ENCODE results near the gene CAVIN2. TPM values are rescaled to one million over a fixed set of nuclear protein-coding genes. Genes with fewer than 3 reads are reported as not detected.
"Not testable (repeated sequence)": the region's sequence is repeated elsewhere in the genome, so short reads cannot be mapped to it uniquely, and the experiment has no call there.

Gene CAVIN2
- total RNA-seq, 2 experiments from 2014 or later, result not detected

GRCh38 chr2:191802180-191802579 is 44.7 kb downstream of the CAVIN2 start:
- H3K4me1 Mint-ChIP-seq (ENCODE audit: low read depth), result no peaks in the 10 kb centered on the region
- H3K9me3 Mint-ChIP-seq (ENCODE audit: insufficient read depth), result no peaks in the 10 kb centered on the region
- no peak overlapping the region for H3K27ac Mint-ChIP-seq
- ChIA-PET POLR2A (no interaction called here), CTCF (interaction anchor here (1.3 to 1.9 kb wide), 2 partner anchors 10 to 44 kb away, joined by 3 to 10 read pairs; no protein-coding TSS in a partner anchor)
- H3K27me3 Mint-ChIP-seq (ENCODE audit: low read depth), result peaks cover 12% of the 10 kb centered on the region
- no peak overlapping the region for H3K4me3 Mint-ChIP-seq
- H3K36me3 Mint-ChIP-seq (ENCODE audit: low read depth), result no peaks in the 10 kb centered on the region
- ATAC-seq (no peak), DNase-seq (no peak)

GRCh38 chr2:191800874-191801273 is 46.0 kb downstream of the CAVIN2 start:
- ATAC-seq (no peak), DNase-seq (no peak)
- Mint-ChIP-seq H3K27ac (no peak overlapping the region), H3K36me3 (ENCODE audit: low read depth) (no peaks in the 10 kb centered on the region), H3K4me3 (no peak overlapping the region), H3K4me1 (ENCODE audit: low read depth) (no peaks in the 10 kb centered on the region), H3K27me3 (ENCODE audit: low read depth) (peaks cover 11% of the 10 kb centered on the region), H3K9me3 (ENCODE audit: insufficient read depth) (no peaks in the 10 kb centered on the region)
- ChIA-PET CTCF (no interaction called here), POLR2A (no interaction called here)

- Mint-ChIP-seq H3K36me3 (ENCODE audit: low read depth) (no peaks in the 10 kb centered on the region), H3K4me1 (ENCODE audit: low read depth) (no peaks in the 10 kb centered on the region), H3K27me3 (ENCODE audit: low read depth) (peaks cover 13% of the 10 kb centered on the region), H3K4me3 (no peak overlapping the region), H3K27ac (no peak overlapping the region), H3K9me3 (ENCODE audit: insufficient read depth) (no peaks in the 10 kb centered on the region)
- DNase-seq (no peak), ATAC-seq (no peak)
- ChIA-PET CTCF (no interaction called here), POLR2A (no interaction called here)
Observed at GRCh38 chr2:191799526-191799925, 47.4 kb downstream of the CAVIN2 start.

GRCh38 chr2:191797942-191798876 is 48.7 kb downstream of the CAVIN2 start:
- Mint-ChIP-seq H3K4me1 (ENCODE audit: low read depth) (no peaks in the 10 kb centered on the region), H3K27me3 (ENCODE audit: low read depth) (peaks cover 14% of the 10 kb centered on the region), H3K36me3 (ENCODE audit: low read depth) (no peaks in the 10 kb centered on the region), H3K4me3 (no peak overlapping the region), H3K9me3 (ENCODE audit: insufficient read depth) (no peaks in the 10 kb centered on the region), H3K27ac (no peak overlapping the region)
- no peak for ATAC-seq
- CTCF ChIA-PET, result no interaction called here
- POLR2A ChIA-PET, result no interaction called here
- no peak for DNase-seq

- Mint-ChIP-seq H3K27me3 (ENCODE audit: low read depth) (peaks cover 18% of the 10 kb centered on the region), H3K27ac (no peak overlapping the region), H3K4me3 (no peak overlapping the region), H3K36me3 (ENCODE audit: low read depth) (no peaks in the 10 kb centered on the region), H3K4me1 (ENCODE audit: low read depth) (no peaks in the 10 kb centered on the region), H3K9me3 (ENCODE audit: insufficient read depth) (no peaks in the 10 kb centered on the region)
- DNase-seq, result no peak
- no peak for ATAC-seq
- CTCF ChIA-PET, result no interaction called here
- POLR2A ChIA-PET, result no interaction called here
Observed at GRCh38 chr2:191797500-191797899, 49.4 kb downstream of the CAVIN2 start.

GRCh38 chr2:191795715-191796114 is 51.2 kb downstream of the CAVIN2 start:
- POLR2A ChIA-PET, result no interaction called here
- H3K27me3 Mint-ChIP-seq (ENCODE audit: low read depth), result peaks cover 20% of the 10 kb centered on the region

GRCh38 chr2:191791953-191792560 is 54.8 kb downstream of the CAVIN2 start:
- peaks cover 3% of the 10 kb centered on the region for H3K4me1 Mint-ChIP-seq (ENCODE audit: low read depth)
- ATAC-seq (no peak), DNase-seq (no peak)
- ChIA-PET CTCF (no interaction called here), POLR2A (no interaction called here)
- no peak overlapping the region for H3K4me3 Mint-ChIP-seq
- H3K9me3 Mint-ChIP-seq (ENCODE audit: insufficient read depth), result no peaks in the 10 kb centered on the region
- H3K27ac Mint-ChIP-seq, result no peak overlapping the region
- H3K27me3 Mint-ChIP-seq (ENCODE audit: low read depth), result peaks cover 31% of the 10 kb centered on the region
- no peaks in the 10 kb centered on the region for H3K36me3 Mint-ChIP-seq (ENCODE audit: low read depth)

More at GRCh38 chr2:191795715-191796114, 51.2 kb downstream of the CAVIN2 start:
- Mint-ChIP-seq H3K4me1 (ENCODE audit: low read depth) (no peaks in the 10 kb centered on the region), H3K9me3 (ENCODE audit: insufficient read depth) (no peaks in the 10 kb centered on the region), H3K36me3 (ENCODE audit: low read depth) (no peaks in the 10 kb centered on the region), H3K4me3 (no peak overlapping the region), H3K27ac (no peak overlapping the region)
- CTCF ChIA-PET, result no interaction called here
- no peak for DNase-seq
- no peak for ATAC-seq

- H3K4me1 Mint-ChIP-seq (ENCODE audit: low read depth), result peaks cover 12% of the 10 kb centered on the region
- no peak overlapping the region for H3K4me3 Mint-ChIP-seq
- no peaks in the 10 kb centered on the region for H3K9me3 Mint-ChIP-seq (ENCODE audit: insufficient read depth)
- CTCF ChIA-PET, result interaction anchor here (1.0 kb wide), 1 partner anchor 236 kb away, joined by 3 read pairs; no protein-coding TSS in a partner anchor
- H3K27me3 Mint-ChIP-seq (ENCODE audit: low read depth), result peaks cover 31% of the 10 kb centered on the region
- H3K27ac Mint-ChIP-seq, result no peak overlapping the region
- POLR2A ChIA-PET, result no interaction called here
- ATAC-seq, result no peak
- no peak for DNase-seq
- no peaks in the 10 kb centered on the region for H3K36me3 Mint-ChIP-seq (ENCODE audit: low read depth)
Observed at GRCh38 chr2:191790737-191791136, 56.2 kb downstream of the CAVIN2 start.

- peaks cover 12% of the 10 kb centered on the region for H3K4me1 Mint-ChIP-seq (ENCODE audit: low read depth)
- ChIA-PET POLR2A (no interaction called here), CTCF (no interaction called here)
- no peak overlapping the region for H3K27ac Mint-ChIP-seq
- ATAC-seq (no peak), DNase-seq (no peak)
- H3K4me3 Mint-ChIP-seq, result no peak overlapping the region
- no peaks in the 10 kb centered on the region for H3K9me3 Mint-ChIP-seq (ENCODE audit: insufficient read depth)
- no peaks in the 10 kb centered on the region for H3K36me3 Mint-ChIP-seq (ENCODE audit: low read depth)
- peaks cover 32% of the 10 kb centered on the region for H3K27me3 Mint-ChIP-seq (ENCODE audit: low read depth)
Observed at GRCh38 chr2:191789796-191790195, 57.1 kb downstream of the CAVIN2 start.

- no peaks in the 10 kb centered on the region for H3K9me3 Mint-ChIP-seq (ENCODE audit: insufficient read depth)
- peaks cover 33% of the 10 kb centered on the region for H3K27me3 Mint-ChIP-seq (ENCODE audit: low read depth)
- no peak for ATAC-seq
- H3K27ac Mint-ChIP-seq, result no peak overlapping the region
- no peak overlapping the region for H3K4me3 Mint-ChIP-seq
- DNase-seq, result no peak
- no peaks in the 10 kb centered on the region for H3K36me3 Mint-ChIP-seq (ENCODE audit: low read depth)
- ChIA-PET CTCF (interaction anchor here (0.9 to 1.4 kb wide), 2 partner anchors 26 to 28 kb away, joined by 3 read pairs; no protein-coding TSS in a partner anchor), POLR2A (no interaction called here)
- H3K4me1 Mint-ChIP-seq (ENCODE audit: low read depth), result peaks cover 12% of the 10 kb centered on the region
Observed at GRCh38 chr2:191786694-191787093, 60.2 kb downstream of the CAVIN2 start.

- Mint-ChIP-seq H3K27me3 (ENCODE audit: low read depth) (peaks cover 32% of the 10 kb centered on the region), H3K4me1 (ENCODE audit: low read depth) (peaks cover 12% of the 10 kb centered on the region)
- H3K4me3 Mint-ChIP-seq; ATAC-seq; POLR2A ChIA-PET; H3K27ac Mint-ChIP-seq; H3K36me3 Mint-ChIP-seq (ENCODE audit: low read depth); H3K9me3 Mint-ChIP-seq (ENCODE audit: insufficient read depth); DNase-seq: not testable (repeated sequence)
- CTCF ChIA-PET, result interaction anchor here (1.7 kb wide), 1 partner anchor 27 kb away, joined by 5 read pairs; no protein-coding TSS in a partner anchor
Observed at GRCh38 chr2:191785651-191786050, 61.2 kb downstream of the CAVIN2 start.

Measured in activated CD8-positive, alpha-beta T cell treated with anti-CD3 and anti-CD28 coated beads, Interleukin-2, amount 10 ng/mL, durations not matched to agents 7 days and 5 days (primary cell).